AG20443 (cell line): ENCODE measurements around the gene SLC66A3.

ENCODE experiments used
- DNase-seq: peaks from one replicate; pipeline ENCODE4 v3.0.0; 2012; ENCODE audit warnings: low spot score, mixed read lengths

Gene SLC66A3

GRCh38 chr2:11213975-11214374, 58.7 kb downstream of the SLC66A3 start:
- no peak for DNase-seq

GRCh38 chr2:11214770-11215169, 59.5 kb downstream of the SLC66A3 start:
- no peak for DNase-seq

- DNase-seq, result no peak
Observed at GRCh38 chr2:11215407-11215806, 60.1 kb downstream of the SLC66A3 start.

- DNase-seq, result no peak
Observed at GRCh38 chr2:11220445-11220844, 65.2 kb downstream of the SLC66A3 start.

GRCh38 chr2:11222845-11223244, 67.6 kb downstream of the SLC66A3 start:
- no peak for DNase-seq

GRCh38 chr2:11224887-11225286, 69.6 kb downstream of the SLC66A3 start:
- DNase-seq, result no peak

GRCh38 chr2:11227595-11227994, 72.3 kb downstream of the SLC66A3 start:
- no peak for DNase-seq
